ENCODE data around the gene PRKRIP1. TPM values are rescaled to one million over a fixed set of nuclear protein-coding genes. Genes with fewer than 3 reads are reported as not detected.
A peak's percentile ranks its signal among the peaks of the same experiment; 100 is the strongest.

Gene PRKRIP1
- total and polyA plus RNA-seq, 2 experiments from 2014 or later: 60.1 to 76.3 TPM

DNA sequence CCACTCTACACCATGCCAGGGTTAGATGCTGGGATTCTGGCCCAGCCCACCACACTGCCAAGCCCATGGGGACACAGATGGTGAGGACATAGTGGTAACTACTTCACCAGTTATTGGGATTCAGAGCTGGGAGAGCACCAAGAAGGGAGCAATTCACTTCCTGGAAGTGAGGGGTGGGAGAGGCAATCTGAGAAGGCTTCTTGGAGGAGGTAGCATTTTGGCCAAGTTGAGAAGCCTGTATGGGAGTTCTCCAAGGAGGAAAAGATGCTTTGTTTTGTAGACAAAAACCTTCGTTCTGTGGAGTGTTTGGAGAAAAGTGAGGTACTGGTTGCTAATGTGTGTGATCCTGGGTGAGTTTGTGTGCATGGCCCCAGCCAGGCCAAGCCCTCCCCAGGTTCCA is 3.8 kb upstream of the PRKRIP1 start:
- no peak overlapping the region for H3K27ac ChIP-seq
- H3K4me3 ChIP-seq: no peak overlapping the region
- no peaks in the 10 kb centered on the region for H3K9me3 ChIP-seq (ENCODE audit: low read depth)
- DNase-seq (ENCODE audit: low read depth in 1 of 2, low spot score in 1 of 2): no peak
- no peaks in the 10 kb centered on the region for H3K36me3 ChIP-seq
- H3K4me1 ChIP-seq (ENCODE audit: low read depth): no peaks in the 10 kb centered on the region
- TF ChIP-seq CTCF (IDR thresholded peaks at IDR 0.05; ENCODE audit: low read depth, low read length): no peak
- H3K27me3 ChIP-seq: no peaks in the 10 kb centered on the region

GRCh38 chr7:102393467-102393866 is 2.7 kb upstream of the PRKRIP1 start:
- no peaks in the 10 kb centered on the region for H3K9me3 ChIP-seq (ENCODE audit: low read depth)
- no peak overlapping the region for H3K27ac ChIP-seq
- H3K36me3 ChIP-seq: peaks cover 4% of the 10 kb centered on the region
- no peaks in the 10 kb centered on the region for H3K27me3 ChIP-seq
- DNase-seq (ENCODE audit: low read depth in 1 of 2, low spot score in 1 of 2): no peak
- TF ChIP-seq CTCF (IDR thresholded peaks at IDR 0.05; ENCODE audit: low read depth, low read length): no peak
- H3K4me3 ChIP-seq: no peak overlapping the region
- H3K4me1 ChIP-seq (ENCODE audit: low read depth): no peaks in the 10 kb centered on the region

- Histone ChIP-seq H3K27me3 (no peaks in the 10 kb centered on the region), H3K4me1 (ENCODE audit: low read depth) (no peaks in the 10 kb centered on the region), H3K9me3 (ENCODE audit: low read depth) (no peaks in the 10 kb centered on the region), H3K4me3 (peak overlapping the region; percentile 90), H3K27ac (peak overlapping the region; percentile 91), H3K36me3 (peaks cover 19% of the 10 kb centered on the region)
- no peak for TF ChIP-seq CTCF (IDR thresholded peaks at IDR 0.05; ENCODE audit: low read depth, low read length)
- peak; percentile 12 to 22 for DNase-seq (ENCODE audit: low read depth in 1 of 2, low spot score in 1 of 2)
These were observed 631 bp upstream of the PRKRIP1 start for GRCh38 chr7:102395592-102395872.

DNA sequence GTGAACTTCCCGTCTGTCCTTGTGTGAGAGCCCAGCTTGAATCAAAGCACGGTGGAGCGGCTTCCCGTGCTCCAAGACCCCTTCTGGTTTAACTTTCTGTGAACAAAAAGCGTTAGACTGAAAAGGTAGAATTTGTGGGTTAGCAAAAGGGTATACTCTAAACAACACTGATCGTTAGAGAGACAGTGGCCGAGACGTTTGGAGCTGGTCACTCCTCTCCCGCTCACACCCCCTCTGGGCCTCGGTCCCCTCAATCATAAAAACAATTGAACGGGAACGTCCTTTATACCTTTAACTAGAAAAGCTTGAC is 502 bp downstream of the PRKRIP1 start:
- DNase-seq (ENCODE audit: low read depth in 1 of 2, low spot score in 1 of 2): no peak
- peaks cover 30% of the 10 kb centered on the region for H3K36me3 ChIP-seq
- TF ChIP-seq CTCF (IDR thresholded peaks at IDR 0.05; ENCODE audit: low read depth, low read length): no peak
- peak overlapping the region; percentile 91 for H3K27ac ChIP-seq
- no peaks in the 10 kb centered on the region for H3K27me3 ChIP-seq
- H3K4me1 ChIP-seq (ENCODE audit: low read depth): no peaks in the 10 kb centered on the region
- H3K4me3 ChIP-seq: peak overlapping the region; percentile 90
- H3K9me3 ChIP-seq (ENCODE audit: low read depth): no peaks in the 10 kb centered on the region

DNA sequence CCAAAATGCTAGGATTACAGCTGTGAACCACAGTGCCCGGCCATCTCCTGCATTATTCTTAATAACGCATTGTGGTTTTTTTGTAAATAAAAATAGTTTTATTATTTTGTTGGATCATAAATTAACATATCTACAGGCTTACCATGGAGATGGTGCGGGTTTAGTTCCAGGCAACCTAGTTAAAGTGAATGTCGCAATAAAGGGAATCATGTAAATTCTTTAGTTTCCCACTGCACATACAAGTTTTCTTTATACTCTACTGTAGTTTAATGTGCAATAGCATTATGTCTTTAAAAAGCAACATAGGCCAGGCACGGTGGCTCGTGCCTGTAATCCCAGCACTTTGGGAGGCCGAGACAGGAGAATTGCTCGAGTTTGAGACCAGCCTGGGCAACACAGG is 2.4 kb downstream of the PRKRIP1 start:
- Histone ChIP-seq H3K9me3 (ENCODE audit: low read depth) (no peaks in the 10 kb centered on the region), H3K4me3 (no peak overlapping the region), H3K27me3 (no peaks in the 10 kb centered on the region), H3K4me1 (ENCODE audit: low read depth) (no peaks in the 10 kb centered on the region), H3K36me3 (peaks cover 43% of the 10 kb centered on the region), H3K27ac (no peak overlapping the region)
- TF ChIP-seq CTCF (IDR thresholded peaks at IDR 0.05; ENCODE audit: low read depth, low read length): no peak
- DNase-seq (ENCODE audit: low read depth in 1 of 2, low spot score in 1 of 2): no peak

DNA sequence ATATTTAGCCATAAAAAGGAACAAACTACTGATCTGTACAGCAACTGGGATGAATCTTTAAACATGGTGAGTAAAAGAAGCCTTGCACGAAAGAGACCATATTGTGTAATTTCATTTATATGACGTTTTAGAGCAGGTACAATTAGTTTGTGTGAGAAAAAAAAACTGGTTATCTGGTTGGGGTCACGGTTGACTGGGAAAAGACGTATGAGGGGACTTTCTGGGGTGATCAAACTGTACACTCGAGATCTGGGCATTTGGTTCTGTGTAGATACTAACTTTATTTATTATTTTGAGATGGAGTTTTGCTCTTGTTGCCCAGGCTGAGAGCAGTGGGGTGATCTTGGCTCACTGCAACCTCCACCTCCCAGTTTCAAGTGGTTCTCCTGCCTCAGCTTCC is 4.2 kb downstream of the PRKRIP1 start:
- Histone ChIP-seq H3K27ac (no peak overlapping the region), H3K4me1 (ENCODE audit: low read depth) (no peaks in the 10 kb centered on the region), H3K4me3 (no peak overlapping the region), H3K27me3 (no peaks in the 10 kb centered on the region), H3K9me3 (ENCODE audit: low read depth) (no peaks in the 10 kb centered on the region), H3K36me3 (peaks cover 43% of the 10 kb centered on the region)
- no peak for TF ChIP-seq CTCF (IDR thresholded peaks at IDR 0.05; ENCODE audit: low read depth, low read length)
- no peak for DNase-seq (ENCODE audit: low read depth in 1 of 2, low spot score in 1 of 2)
